Activated T-helper 1 cell treated with anti-CD3 and anti-CD28 coated beads, Interleukin-12 subunit alpha, Interleukin-12 subunit beta, Interleukin-2, Interleukin-4 antibody, amounts not matched to agents 30 ng/mL and 10 ng/mL and 1 ng/mL, durations not matched to agents 14 hours and 24 hours and 36 hours (primary cell): ENCODE data around the gene BCL2L11. TPM values are rescaled to one million over a fixed set of nuclear protein-coding genes. Genes with fewer than 3 reads are reported as not detected.
"Not testable (repeated sequence)": the region's sequence is repeated elsewhere in the genome, so short reads cannot be mapped to it uniquely, and the experiment has no call there.

Experiments used
- DNase-seq: peaks from one replicate; pipeline ENCODE4 v3.0.0; 2021; ENCODE audit warnings: low spot score
- H3K27ac Mint-ChIP-seq: one replicate; pipeline ENCODE4 v1.8.0; 2021; ENCODE audit warnings: mild to moderate bottlenecking, mixed read lengths
- H3K27me3 Mint-ChIP-seq: one replicate; pipeline ENCODE4 v1.8.0; 2022; ENCODE audit warnings: mild to moderate bottlenecking, moderate library complexity, mixed read lengths; ENCODE audit not compliant: insufficient read depth
- H3K36me3 Mint-ChIP-seq: one replicate; pipeline ENCODE4 v1.8.0; 2021; ENCODE audit warnings: low read depth, mixed read lengths
- H3K4me1 Mint-ChIP-seq: one replicate; pipeline ENCODE4 v1.8.0; 2021; ENCODE audit warnings: low read depth, mixed read lengths
- H3K4me3 Mint-ChIP-seq: one replicate; pipeline ENCODE4 v1.8.0; 2021; ENCODE audit warnings: mild to moderate bottlenecking, moderate library complexity, mixed read lengths
- H3K9me3 Mint-ChIP-seq: one replicate; pipeline ENCODE4 v1.8.0; 2021; ENCODE audit warnings: mixed read lengths
- intact Hi-C: fragments of 100-400 bp; cut with micrococcal nuclease; formaldehyde crosslinking; loops from one replicate; pipeline ENCODE4 v1.15.1; 2024
- total RNA-seq: library from RNA; stranded (reverse); gene quantifications from 2 replicates; pipeline ENCODE4 v1.2.3, GENCODE V29; 2022

The BCL2L11 gene
- total RNA-seq = 335 and 347 TPM in 2 replicates

DNA sequence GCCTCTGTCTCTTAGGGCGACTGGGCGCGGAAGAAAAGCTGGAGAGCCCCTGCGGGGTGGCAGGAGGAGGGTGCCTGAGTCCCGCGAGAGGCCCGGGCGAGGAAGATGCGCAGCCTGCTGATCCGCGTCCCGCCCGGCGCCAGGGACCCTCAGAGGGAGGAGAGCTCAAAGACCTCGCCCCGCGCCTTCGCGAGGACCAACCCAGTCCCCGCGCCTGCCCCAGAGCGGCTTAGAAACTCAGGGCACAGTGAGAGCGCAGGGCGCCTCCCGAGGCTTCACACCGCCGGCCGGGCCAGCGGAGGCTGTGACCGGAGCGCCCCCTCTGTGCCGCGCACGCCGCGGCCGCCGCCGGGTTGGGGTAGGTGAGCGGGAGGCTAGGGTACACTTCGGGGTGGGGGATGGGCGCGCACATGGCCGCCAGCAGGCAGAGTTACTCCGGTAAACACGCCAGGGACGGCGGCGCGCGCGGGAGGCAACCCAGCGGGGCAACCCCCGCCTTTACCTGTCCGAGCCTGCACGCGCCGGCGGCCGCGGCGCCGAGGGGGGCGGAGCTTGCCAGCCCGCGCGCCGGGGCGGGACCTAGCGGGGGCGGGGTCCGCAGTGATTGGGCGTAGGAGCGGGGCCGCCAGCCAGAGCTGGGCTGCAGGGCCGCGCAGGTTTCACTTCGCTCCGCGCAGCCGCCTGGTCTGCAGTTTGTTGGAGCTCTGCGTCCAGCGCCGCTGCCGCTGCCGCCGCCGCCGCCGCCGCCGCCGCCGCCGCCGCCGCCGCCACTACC lies at the start of gene BCL2L11:
TSS of gene BCL2L11 (plus strand) at position 662 of the 775 bp plus-strand sequence. CDS start 2,832 bp downstream, outside the sequence.
- intact Hi-C loops = no loop called here
- DNase-seq = peak; percentile 93
- Mint-ChIP-seq H3K4me3 (peak within 1 kb of the TSS; percentile 97), H3K27me3 (peaks cover 4% of the 10 kb centered on the region), H3K9me3 (no peaks in the 10 kb centered on the region), H3K36me3 (peaks cover 44% of the 10 kb centered on the region), H3K27ac (peak within 1 kb of the TSS; percentile 97), H3K4me1 (peaks cover 51% of the 10 kb centered on the region)

DNA sequence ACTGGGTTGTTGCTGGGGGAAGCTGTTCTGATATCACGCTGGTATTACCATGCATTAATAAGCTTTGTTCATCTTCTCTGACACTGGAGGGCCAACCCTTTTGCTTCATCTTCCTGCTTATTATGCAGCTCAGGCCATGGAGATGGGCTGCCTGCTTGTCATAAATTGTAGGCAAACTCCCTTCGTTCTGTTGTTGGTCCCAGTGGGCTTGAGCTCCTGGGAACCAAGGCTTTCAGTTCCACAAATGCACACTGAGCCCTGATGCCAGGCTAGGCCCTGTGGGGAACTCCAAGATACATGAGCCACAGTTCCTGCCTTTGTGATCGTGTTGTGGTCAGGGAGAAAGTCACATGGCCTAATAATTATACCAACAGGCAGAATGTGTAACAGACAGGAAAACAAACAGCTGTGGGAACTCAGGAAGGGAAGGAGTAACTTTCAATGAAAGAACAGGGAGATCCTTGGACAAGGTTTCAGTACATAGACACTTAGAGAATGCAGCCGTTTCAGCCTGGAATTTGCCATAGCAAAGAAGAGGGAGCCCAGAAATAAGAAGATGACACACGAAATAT lies 49.0 kb upstream of the BCL2L11 start:
- no peak overlapping the region for H3K27ac Mint-ChIP-seq
- intact Hi-C loops = no loop called here
- no peaks in the 10 kb centered on the region for H3K4me1 Mint-ChIP-seq
- no peak overlapping the region for H3K4me3 Mint-ChIP-seq
- peaks cover 3% of the 10 kb centered on the region for H3K36me3 Mint-ChIP-seq
- DNase-seq = no peak
- H3K9me3 Mint-ChIP-seq = peaks cover 29% of the 10 kb centered on the region
- H3K27me3 Mint-ChIP-seq = peaks cover 43% of the 10 kb centered on the region

DNA sequence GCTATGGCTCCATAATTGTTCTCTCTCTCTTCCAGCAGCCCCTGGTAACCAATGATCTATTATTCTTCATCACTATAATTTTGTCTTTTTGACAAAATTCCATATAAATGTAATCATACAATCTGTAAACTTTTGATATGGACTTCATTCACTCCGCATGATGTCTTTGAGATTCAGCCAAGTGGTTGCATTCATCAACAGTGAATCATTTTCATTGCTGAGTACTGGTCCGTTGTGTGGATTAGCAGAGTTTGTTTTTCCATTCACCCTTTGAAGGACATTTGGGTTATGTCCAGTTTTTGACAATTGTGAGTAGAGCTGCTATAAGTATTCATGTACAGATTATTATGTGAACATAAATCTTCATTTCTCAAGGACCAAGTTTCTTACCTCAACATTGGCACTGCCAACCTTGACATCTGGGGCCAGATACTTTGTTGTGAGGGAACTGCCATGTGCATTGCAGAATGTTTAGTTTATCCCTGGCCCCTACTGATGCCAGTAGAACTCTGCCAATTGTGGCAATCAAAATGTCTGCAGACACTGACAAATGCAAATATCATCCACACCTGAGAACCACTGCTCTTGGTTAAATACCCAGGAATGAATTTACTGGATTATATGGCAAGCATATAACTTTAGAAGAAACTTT lies 48.4 kb upstream of the BCL2L11 start:
- no peaks in the 10 kb centered on the region for H3K4me1 Mint-ChIP-seq
- peaks cover 3% of the 10 kb centered on the region for H3K36me3 Mint-ChIP-seq
- H3K27me3 Mint-ChIP-seq = peaks cover 44% of the 10 kb centered on the region
- no peak overlapping the region for H3K4me3 Mint-ChIP-seq
- DNase-seq = no peak
- H3K27ac Mint-ChIP-seq = no peak overlapping the region
- intact Hi-C loops = no loop called here
- peaks cover 29% of the 10 kb centered on the region for H3K9me3 Mint-ChIP-seq

GRCh38 chr2:111082659-111083058 lies 38.1 kb upstream of the BCL2L11 start:
- Mint-ChIP-seq H3K9me3 (peaks cover 17% of the 10 kb centered on the region), H3K27me3 (peaks cover 54% of the 10 kb centered on the region)
- H3K4me3 Mint-ChIP-seq, intact Hi-C loops, DNase-seq, H3K36me3 Mint-ChIP-seq, H3K27ac Mint-ChIP-seq, H3K4me1 Mint-ChIP-seq: not testable (repeated sequence)

DNA sequence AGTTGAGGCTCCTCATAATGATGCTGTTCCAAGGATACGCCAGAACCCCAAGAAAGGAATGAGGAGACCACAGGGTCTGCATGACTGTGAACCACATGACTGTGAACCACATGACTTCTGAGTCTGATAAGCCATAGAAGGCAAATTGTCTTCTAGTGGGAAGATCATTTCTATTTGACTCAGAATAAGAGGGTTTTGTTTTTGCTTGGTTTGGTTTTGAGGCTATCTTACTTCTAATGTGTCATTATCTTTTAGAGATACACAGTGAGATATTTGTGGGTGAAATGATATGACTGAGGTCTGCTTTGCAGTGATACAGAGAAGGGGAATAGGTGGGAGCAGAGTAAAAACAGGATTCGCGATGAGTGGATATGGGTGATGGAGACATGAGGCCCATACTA lies 28.9 kb upstream of the BCL2L11 start:
- Mint-ChIP-seq H3K4me3 (no peak overlapping the region), H3K27me3 (peaks cover 61% of the 10 kb centered on the region), H3K36me3 (no peaks in the 10 kb centered on the region), H3K27ac (no peak overlapping the region), H3K4me1 (peaks cover 14% of the 10 kb centered on the region), H3K9me3 (no peaks in the 10 kb centered on the region)
- no peak for DNase-seq
- intact Hi-C loops = loop anchor here (1.0 to 5.0 kb wide), 5 partner anchors 24 to 245 kb away; no protein-coding TSS in a partner anchor

DNA sequence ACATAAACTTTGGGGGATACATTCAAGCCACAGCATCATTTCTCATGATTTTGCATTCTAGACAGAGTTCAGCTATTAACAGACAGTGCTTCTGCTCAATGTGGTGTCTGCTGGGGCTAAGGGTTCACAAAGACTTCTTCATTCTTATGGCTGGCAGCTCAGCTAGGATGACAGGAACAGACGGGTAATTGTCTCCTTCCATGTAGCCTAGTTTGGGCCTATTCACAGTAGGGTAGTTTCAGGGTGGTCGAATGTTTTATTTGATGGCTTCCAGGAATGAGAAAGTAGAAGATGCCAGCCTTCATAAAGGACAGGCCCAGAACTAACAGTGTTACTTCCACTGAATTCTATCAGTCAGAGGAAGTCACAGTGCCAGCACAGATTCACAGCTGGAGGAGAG lies 26.0 kb upstream of the BCL2L11 start:
- intact Hi-C loops = loop anchor here (5.0 kb wide), 1 partner anchor 212 kb away; no protein-coding TSS in a partner anchor
- Mint-ChIP-seq H3K9me3 (no peaks in the 10 kb centered on the region), H3K4me3 (no peak overlapping the region), H3K27me3 (peaks cover 68% of the 10 kb centered on the region), H3K27ac (no peak overlapping the region), H3K36me3 (no peaks in the 10 kb centered on the region), H3K4me1 (peaks cover 14% of the 10 kb centered on the region)
- no peak for DNase-seq

DNA sequence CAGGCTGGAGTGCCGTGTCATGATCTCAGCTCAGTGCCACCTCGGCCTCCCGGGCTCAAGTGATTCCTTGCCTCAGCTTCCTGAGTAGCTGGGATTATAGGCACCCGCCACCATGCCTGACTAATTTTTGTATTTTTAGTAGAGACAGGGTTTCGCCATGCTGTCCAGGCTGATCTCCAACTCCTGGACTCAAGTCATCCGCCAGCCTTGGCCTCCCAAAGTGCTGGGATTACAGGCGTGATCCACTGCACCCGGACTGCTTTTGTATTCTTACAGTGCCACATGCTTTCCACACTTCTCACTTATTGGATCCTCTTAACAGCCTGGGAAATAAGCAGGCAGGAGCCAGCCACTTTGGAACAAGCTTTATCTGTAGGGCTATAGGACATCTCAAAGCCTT lies 25.3 kb upstream of the BCL2L11 start:
- no peaks in the 10 kb centered on the region for H3K36me3 Mint-ChIP-seq
- intact Hi-C loops = no loop called here
- peaks cover 63% of the 10 kb centered on the region for H3K27me3 Mint-ChIP-seq
- DNase-seq = no peak
- no peak overlapping the region for H3K27ac Mint-ChIP-seq
- H3K4me3 Mint-ChIP-seq = no peak overlapping the region
- H3K9me3 Mint-ChIP-seq = peaks cover 4% of the 10 kb centered on the region
- peaks cover 20% of the 10 kb centered on the region for H3K4me1 Mint-ChIP-seq

DNA sequence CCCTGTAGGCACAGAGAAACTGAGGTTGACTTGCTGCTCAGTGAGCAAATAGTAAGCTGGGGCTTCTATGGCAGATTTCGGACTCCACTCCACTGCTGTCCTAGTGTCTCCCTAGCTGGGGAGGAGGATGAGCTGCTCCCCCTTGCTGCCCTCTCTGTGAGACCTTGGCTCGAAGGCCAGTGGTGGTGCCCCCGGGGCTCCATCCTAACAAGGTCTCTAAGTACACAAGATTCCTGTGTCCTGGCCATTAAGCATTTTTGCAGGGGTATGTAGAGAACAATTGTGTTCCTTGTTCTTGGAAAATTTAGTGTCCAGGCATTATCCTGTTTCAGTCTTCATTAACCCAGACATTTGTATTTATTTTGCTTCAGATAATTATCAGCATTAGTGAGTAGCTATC lies 21.3 kb upstream of the BCL2L11 start:
- Mint-ChIP-seq H3K4me3 (no peak overlapping the region), H3K27ac (no peak overlapping the region)
- intact Hi-C loops = no loop called here

DNA sequence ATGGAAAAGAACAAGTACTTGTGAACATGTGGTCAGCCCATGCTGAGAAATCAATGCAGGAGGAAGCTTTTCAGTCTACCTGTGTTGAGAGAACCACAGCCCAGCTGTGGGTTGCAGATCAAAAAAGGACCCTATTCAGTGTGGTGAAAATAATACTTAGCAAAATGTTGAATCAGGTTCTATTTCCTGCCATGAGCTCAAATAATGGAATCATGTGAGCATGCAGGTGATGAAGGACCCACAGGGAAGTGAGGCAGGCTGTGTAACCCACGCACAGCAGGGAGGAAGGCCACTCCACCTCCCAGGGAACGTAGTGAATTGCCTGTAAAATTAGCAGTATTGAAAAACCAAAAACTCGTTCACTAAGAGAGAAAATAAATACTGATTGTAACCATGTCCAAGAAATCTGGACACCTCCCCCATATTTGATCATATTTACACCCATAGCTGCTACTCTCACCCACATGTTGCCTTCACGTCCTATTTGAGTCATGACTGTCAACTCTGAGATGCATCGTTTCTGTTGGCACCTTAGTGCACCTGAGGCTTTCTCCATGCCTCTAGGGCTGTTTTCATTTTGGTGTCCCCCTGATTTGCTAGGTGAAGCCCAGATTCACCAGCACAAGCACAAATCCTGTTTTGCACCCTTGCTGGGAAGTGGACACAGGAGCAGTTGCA lies 20.5 kb upstream of the BCL2L11 start:
- Mint-ChIP-seq H3K27me3 (peaks cover 43% of the 10 kb centered on the region), H3K4me1 (peaks cover 15% of the 10 kb centered on the region), H3K9me3 (peaks cover 10% of the 10 kb centered on the region), H3K4me3 (no peak overlapping the region), H3K36me3 (no peaks in the 10 kb centered on the region), H3K27ac (peak overlapping the region; percentile 10)
- intact Hi-C loops = no loop called here
- no peak for DNase-seq

More for the DNA sequence above, 21.3 kb upstream of the BCL2L11 start:
- H3K9me3 Mint-ChIP-seq = peaks cover 10% of the 10 kb centered on the region
- peaks cover 39% of the 10 kb centered on the region for H3K27me3 Mint-ChIP-seq
- H3K4me1 Mint-ChIP-seq = peaks cover 15% of the 10 kb centered on the region
- H3K36me3 Mint-ChIP-seq = no peaks in the 10 kb centered on the region
- no peak for DNase-seq

GRCh38 chr2:111100765-111101162 lies 19.9 kb upstream of the BCL2L11 start:
- intact Hi-C loops = no loop called here
- H3K27ac Mint-ChIP-seq = peak overlapping the region; percentile 10

GRCh38 chr2:111101592-111101991 lies 19.1 kb upstream of the BCL2L11 start:
- no peak for DNase-seq

More at GRCh38 chr2:111100765-111101162, 19.9 kb upstream of the BCL2L11 start:
- Mint-ChIP-seq H3K27me3 (peaks cover 41% of the 10 kb centered on the region), H3K9me3 (peaks cover 10% of the 10 kb centered on the region), H3K36me3 (no peaks in the 10 kb centered on the region), H3K4me1 (peaks cover 15% of the 10 kb centered on the region), H3K4me3 (no peak overlapping the region)
- no peak for DNase-seq

GRCh38 chr2:111102216-111102615 lies 18.5 kb upstream of the BCL2L11 start:
- no peak for DNase-seq
- Mint-ChIP-seq H3K36me3 (peaks cover 2% of the 10 kb centered on the region), H3K9me3 (peaks cover 10% of the 10 kb centered on the region), H3K4me1 (peaks cover 24% of the 10 kb centered on the region), H3K27me3 (peaks cover 48% of the 10 kb centered on the region), H3K4me3 (no peak overlapping the region), H3K27ac (no peak overlapping the region)
- intact Hi-C loops = no loop called here

More at GRCh38 chr2:111101592-111101991, 19.1 kb upstream of the BCL2L11 start:
- no peak overlapping the region for H3K4me3 Mint-ChIP-seq
- no peak overlapping the region for H3K27ac Mint-ChIP-seq
- peaks cover 47% of the 10 kb centered on the region for H3K27me3 Mint-ChIP-seq
- H3K9me3 Mint-ChIP-seq = peaks cover 10% of the 10 kb centered on the region
- intact Hi-C loops = no loop called here
- H3K4me1 Mint-ChIP-seq = peaks cover 20% of the 10 kb centered on the region
- H3K36me3 Mint-ChIP-seq = peaks cover 2% of the 10 kb centered on the region
